Loucy (cell line): ENCODE measurements around the gene GFM1.

ENCODE experiments used
- EZH2phosphoT487 ChIP-seq: fragments of 200-600 bp; IDR thresholded peaks from 2 replicates; pipeline ENCODE4 v1.6.1; 2018; ENCODE audit warnings: antibody characterized with exemption, mild to moderate bottlenecking, moderate library complexity, borderline replicate concordance
- TF ChIP-seq, protein P1 (sequence below): fragments of 200-600 bp; sonication (generic); conservative IDR thresholded peaks from 2 replicates; pipeline ENCODE4 v1.5.1; 2014; ENCODE audit warnings: mild to moderate bottlenecking, antibody characterized with exemption, low read length

DNA sequence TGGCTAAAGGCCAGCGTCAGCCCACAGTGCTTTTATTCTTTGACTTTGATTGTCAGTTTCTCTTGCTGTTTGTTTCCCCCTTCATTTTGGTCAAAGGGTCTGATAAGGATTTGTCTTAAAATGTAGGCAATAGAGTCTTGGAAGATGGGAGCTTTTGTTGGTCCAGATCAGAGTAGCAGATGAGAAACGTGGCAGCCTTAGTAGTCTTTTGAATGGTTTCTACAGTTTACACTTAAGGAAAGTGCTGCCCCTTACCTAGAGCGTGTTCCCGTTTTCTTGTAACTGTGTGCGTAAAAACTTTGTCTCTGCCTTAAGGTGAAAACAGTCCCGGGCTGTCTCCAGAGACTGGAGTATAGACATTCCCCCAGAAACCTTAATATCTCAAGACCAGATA, 27.5 kb downstream of the GFM1 start:
- TF ChIP-seq, protein P1, sequence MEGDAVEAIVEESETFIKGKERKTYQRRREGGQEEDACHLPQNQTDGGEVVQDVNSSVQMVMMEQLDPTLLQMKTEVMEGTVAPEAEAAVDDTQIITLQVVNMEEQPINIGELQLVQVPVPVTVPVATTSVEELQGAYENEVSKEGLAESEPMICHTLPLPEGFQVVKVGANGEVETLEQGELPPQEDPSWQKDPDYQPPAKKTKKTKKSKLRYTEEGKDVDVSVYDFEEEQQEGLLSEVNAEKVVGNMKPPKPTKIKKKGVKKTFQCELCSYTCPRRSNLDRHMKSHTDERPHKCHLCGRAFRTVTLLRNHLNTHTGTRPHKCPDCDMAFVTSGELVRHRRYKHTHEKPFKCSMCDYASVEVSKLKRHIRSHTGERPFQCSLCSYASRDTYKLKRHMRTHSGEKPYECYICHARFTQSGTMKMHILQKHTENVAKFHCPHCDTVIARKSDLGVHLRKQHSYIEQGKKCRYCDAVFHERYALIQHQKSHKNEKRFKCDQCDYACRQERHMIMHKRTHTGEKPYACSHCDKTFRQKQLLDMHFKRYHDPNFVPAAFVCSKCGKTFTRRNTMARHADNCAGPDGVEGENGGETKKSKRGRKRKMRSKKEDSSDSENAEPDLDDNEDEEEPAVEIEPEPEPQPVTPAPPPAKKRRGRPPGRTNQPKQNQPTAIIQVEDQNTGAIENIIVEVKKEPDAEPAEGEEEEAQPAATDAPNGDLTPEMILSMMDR: no peak
- TF ChIP-seq EZH2phosphoT487: no peak
